ENCODE measurements around the gene CFAP54.

DNA sequence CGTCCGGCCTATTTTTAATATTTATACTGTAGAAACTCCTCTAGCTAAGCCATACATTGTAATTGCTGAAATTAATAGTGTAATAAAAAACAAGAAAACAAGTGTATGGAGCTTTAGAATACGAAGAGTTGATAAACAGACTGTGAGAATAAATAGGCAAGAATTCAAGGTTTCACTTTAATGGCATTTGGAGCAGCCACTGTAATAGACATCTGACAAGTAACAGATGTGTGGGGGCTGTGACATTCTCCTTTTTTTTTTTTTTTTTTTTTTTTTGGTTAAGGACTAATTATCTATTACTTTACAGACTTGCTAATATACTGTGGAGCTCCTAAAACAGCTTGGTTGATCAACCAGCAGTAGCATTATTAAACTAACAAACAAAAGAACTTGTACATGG is 42.1 kb upstream of the CFAP54 start:
- TF ChIP-seq POLR2AphosphoS5 (IDR thresholded peaks at IDR 0.05; ENCODE audit: borderline replicate concordance, low read depth, low read length), result no peak
- TF ChIP-seq EZH2 (IDR thresholded peaks at IDR 0.05), result no peak
- no peak for TF ChIP-seq FOXP2 (optimal IDR thresholded peaks at IDR 0.05; ENCODE audit: control extremely low read depth, extremely low read length, insufficient read depth)

Data from SK-N-MC (cell line).